Measurements from ENCODE around the gene MCAT.

MCAT gene

DNA sequence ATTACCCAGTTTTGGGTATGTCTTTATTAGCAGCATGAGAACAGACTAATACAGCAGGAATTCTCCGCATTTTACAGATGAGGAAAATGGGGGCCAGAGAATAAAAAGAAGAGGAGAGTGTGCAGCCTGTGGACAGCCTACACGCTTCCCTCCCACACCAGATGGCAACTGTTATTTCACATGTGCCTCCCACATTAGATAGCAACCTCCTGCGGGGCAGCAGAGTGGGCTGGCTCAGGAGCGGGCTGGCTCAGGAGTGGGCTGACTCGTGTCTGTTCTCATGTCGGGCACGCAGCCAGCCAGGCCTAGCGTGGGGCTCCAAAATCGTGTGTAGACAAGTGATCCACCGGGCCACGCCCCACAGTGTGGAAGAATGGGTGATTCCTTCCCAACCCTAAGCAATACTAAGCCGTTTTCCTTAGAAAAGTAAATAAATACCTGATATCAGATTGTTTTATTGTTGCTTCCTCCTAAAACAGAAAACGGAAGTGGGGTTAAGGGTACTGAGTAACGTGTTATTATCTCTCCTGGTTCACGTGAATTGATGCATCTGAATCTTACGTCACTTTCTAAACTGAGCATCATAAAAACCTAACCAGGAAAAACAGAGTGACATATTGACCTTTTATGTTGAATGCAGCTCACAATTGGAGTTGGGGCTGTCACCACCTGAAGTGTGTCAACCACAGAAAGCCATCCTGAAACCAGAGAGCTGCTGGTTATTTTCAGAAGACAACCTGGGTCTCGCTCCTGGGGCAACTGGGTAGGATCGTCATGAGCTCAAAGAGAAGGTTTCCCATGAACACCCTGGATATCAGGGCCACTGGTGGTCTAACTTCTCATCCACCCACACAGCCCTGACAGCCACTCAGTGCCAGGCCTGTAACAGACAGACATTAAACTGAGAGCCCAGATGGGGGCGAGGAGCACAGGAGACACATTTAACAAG, 57.3 kb downstream of the MCAT start:
- no peak for DNase-seq
